ENCODE results near the gene CSF1.
"Not testable (repeated sequence)": the region's sequence is repeated elsewhere in the genome, so short reads cannot be mapped to it uniquely, and the experiment has no call there.

The CSF1 gene

GRCh38 chr1:109910123-109910962 is at the start of gene CSF1:
Gene CSF1, plus strand, starts transcription at chr1:109910849. Its CDS starts 175 bp downstream, at chr1:109911024.
- Mint-ChIP-seq H3K4me3 (peak within 1 kb of the TSS; percentile 89 to 93), H3K9me3 (no peaks in the 10 kb centered on the region), H3K27me3 (no peaks in the 10 kb centered on the region), H3K27ac (peak within 1 kb of the TSS; percentile 93 to 97), H3K4me1 (peaks cover 81% of the 10 kb centered on the region)
- DNase-seq (peak; percentile 66 to 75), ATAC-seq (peak; percentile 65)

- peaks cover 10% of the 10 kb centered on the region for H3K4me1 Mint-ChIP-seq
- H3K27ac Mint-ChIP-seq, DNase-seq, ATAC-seq, H3K4me3 Mint-ChIP-seq: not testable (repeated sequence)
- H3K9me3 Mint-ChIP-seq: peaks cover 16 to 25% of the 10 kb centered on the region in 2 donors
- H3K27me3 Mint-ChIP-seq: peaks cover 16% of the 10 kb centered on the region
Measured at GRCh38 chr1:109861616-109862015, 49.0 kb upstream of the CSF1 start.

GRCh38 chr1:109863667-109864046 is 47.0 kb upstream of the CSF1 start:
- H3K9me3 Mint-ChIP-seq: peaks cover 11 to 25% of the 10 kb centered on the region in 2 donors
- H3K4me1 Mint-ChIP-seq: peaks cover 10% of the 10 kb centered on the region
- ATAC-seq: no peak
- DNase-seq: no peak
- no peak overlapping the region for H3K27ac Mint-ChIP-seq
- no peak overlapping the region for H3K4me3 Mint-ChIP-seq
- H3K27me3 Mint-ChIP-seq: peaks cover 16% of the 10 kb centered on the region

- Mint-ChIP-seq H3K27me3 (peaks cover 14% of the 10 kb centered on the region), H3K27ac (no peak overlapping the region), H3K4me3 (no peak overlapping the region), H3K9me3 (peaks cover 11 to 22% of the 10 kb centered on the region in 2 donors), H3K4me1 (peaks cover 10% of the 10 kb centered on the region)
- no peak for DNase-seq
- peak; percentile 46 for ATAC-seq
Measured at GRCh38 chr1:109864047-109864822, 46.4 kb upstream of the CSF1 start.

GRCh38 chr1:109864930-109865612 is 45.6 kb upstream of the CSF1 start:
- DNase-seq (no peak), ATAC-seq (no peak)
- H3K27me3 Mint-ChIP-seq: peaks cover 5% of the 10 kb centered on the region
- H3K4me1 Mint-ChIP-seq: peaks cover 10% of the 10 kb centered on the region
- no peak overlapping the region for H3K4me3 Mint-ChIP-seq
- no peak overlapping the region for H3K27ac Mint-ChIP-seq
- H3K9me3 Mint-ChIP-seq: peaks cover 11 to 14% of the 10 kb centered on the region in 2 donors

GRCh38 chr1:109866071-109866470 is 44.6 kb upstream of the CSF1 start:
- ATAC-seq (no peak), DNase-seq (no peak)
- no peaks in the 10 kb centered on the region for H3K27me3 Mint-ChIP-seq
- H3K4me3 Mint-ChIP-seq: no peak overlapping the region
- peaks cover 5 to 9% of the 10 kb centered on the region in 2 donors for H3K9me3 Mint-ChIP-seq
- H3K27ac Mint-ChIP-seq: no peak overlapping the region
- peaks cover 10% of the 10 kb centered on the region for H3K4me1 Mint-ChIP-seq

GRCh38 chr1:109873278-109874175 is 37.1 kb upstream of the CSF1 start:
- Mint-ChIP-seq H3K9me3 (no peaks in the 10 kb centered on the region), H3K27ac (no peak overlapping the region), H3K4me1 (peaks cover 8% of the 10 kb centered on the region), H3K27me3 (no peaks in the 10 kb centered on the region), H3K4me3 (no peak overlapping the region)
- DNase-seq (no peak), ATAC-seq (no peak)

GRCh38 chr1:109874445-109874844 is 36.2 kb upstream of the CSF1 start:
- H3K27ac Mint-ChIP-seq: no peak overlapping the region
- no peak for DNase-seq
- peaks cover 8% of the 10 kb centered on the region for H3K4me1 Mint-ChIP-seq
- H3K4me3 Mint-ChIP-seq: no peak overlapping the region
- H3K27me3 Mint-ChIP-seq: no peaks in the 10 kb centered on the region
- ATAC-seq: no peak
- H3K9me3 Mint-ChIP-seq: no peaks in the 10 kb centered on the region

GRCh38 chr1:109875874-109876273 is 34.8 kb upstream of the CSF1 start:
- no peak overlapping the region for H3K4me3 Mint-ChIP-seq
- H3K4me1 Mint-ChIP-seq: peaks cover 8% of the 10 kb centered on the region
- H3K9me3 Mint-ChIP-seq: no peaks in the 10 kb centered on the region
- DNase-seq (no peak), ATAC-seq (no peak)
- no peak overlapping the region for H3K27ac Mint-ChIP-seq
- no peaks in the 10 kb centered on the region for H3K27me3 Mint-ChIP-seq

- no peak overlapping the region for H3K4me3 Mint-ChIP-seq
- ATAC-seq (no peak), DNase-seq (no peak)
- no peak overlapping the region for H3K27ac Mint-ChIP-seq
- H3K4me1 Mint-ChIP-seq: peaks cover 8% of the 10 kb centered on the region
- H3K27me3 Mint-ChIP-seq: no peaks in the 10 kb centered on the region
- no peaks in the 10 kb centered on the region for H3K9me3 Mint-ChIP-seq
Measured at GRCh38 chr1:109876617-109877316, 33.9 kb upstream of the CSF1 start.

GRCh38 chr1:109877317-109877771 is 33.3 kb upstream of the CSF1 start:
- Mint-ChIP-seq H3K4me3 (no peak overlapping the region), H3K27ac (no peak overlapping the region), H3K4me1 (peaks cover 8% of the 10 kb centered on the region), H3K27me3 (no peaks in the 10 kb centered on the region), H3K9me3 (no peaks in the 10 kb centered on the region)
- no peak for ATAC-seq
- no peak for DNase-seq

GRCh38 chr1:109877776-109878175 is 32.9 kb upstream of the CSF1 start:
- DNase-seq: no peak
- no peak overlapping the region for H3K27ac Mint-ChIP-seq
- ATAC-seq: no peak
- no peak overlapping the region for H3K4me3 Mint-ChIP-seq
- H3K27me3 Mint-ChIP-seq: no peaks in the 10 kb centered on the region
- no peaks in the 10 kb centered on the region for H3K9me3 Mint-ChIP-seq
- peaks cover 8% of the 10 kb centered on the region for H3K4me1 Mint-ChIP-seq

- DNase-seq: no peak
- Mint-ChIP-seq H3K27me3 (no peaks in the 10 kb centered on the region), H3K27ac (no peak overlapping the region), H3K4me1 (peaks cover 6% of the 10 kb centered on the region), H3K4me3 (no peak overlapping the region), H3K9me3 (no peaks in the 10 kb centered on the region)
- ATAC-seq: no peak
Measured at GRCh38 chr1:109878531-109879104, 32.0 kb upstream of the CSF1 start.

GRCh38 chr1:109879371-109879770 is 31.3 kb upstream of the CSF1 start:
- not testable (repeated sequence) for DNase-seq, H3K4me1 Mint-ChIP-seq, H3K27ac Mint-ChIP-seq, H3K27me3 Mint-ChIP-seq, ATAC-seq, H3K4me3 Mint-ChIP-seq, H3K9me3 Mint-ChIP-seq

Data from stimulated activated naive CD8-positive, alpha-beta T cell treated with anti-CD3 and anti-CD28 coated beads, Interleukin-15, amount 100 ng/mL, for 72 hours (primary cell).